ENCODE data around the gene GP9.

DNA sequence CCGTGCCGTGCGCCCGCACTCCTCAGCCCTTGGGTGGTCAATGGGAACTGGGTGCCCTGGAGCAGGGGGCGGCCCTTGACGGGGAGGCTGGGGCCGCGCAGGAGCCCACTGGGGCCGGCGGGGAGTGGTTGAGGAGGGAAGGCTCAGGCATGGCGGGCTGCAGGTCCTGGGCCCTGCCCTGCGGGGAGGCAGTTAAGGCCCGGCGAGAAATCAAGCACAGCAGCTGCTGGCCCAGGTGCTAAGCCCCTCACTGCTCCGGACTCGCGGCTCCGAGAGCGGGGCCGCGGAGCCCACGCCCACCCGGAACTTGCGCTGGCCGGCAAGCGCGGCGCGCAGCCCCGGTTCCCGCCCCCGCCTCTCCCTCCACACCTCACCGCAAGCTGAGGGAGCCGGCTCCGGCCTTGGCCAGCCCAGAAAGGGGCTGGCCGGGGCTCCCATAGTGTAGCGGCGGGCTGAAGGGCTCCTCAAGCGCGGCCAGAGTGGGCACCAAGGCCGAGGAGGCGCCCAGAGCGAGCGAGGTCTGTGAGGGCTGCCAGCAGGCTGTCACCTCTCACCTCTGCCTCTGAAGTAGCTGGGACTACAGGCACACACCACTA lies 7.8 kb downstream of the GP9 start:
- no peak for TF ChIP-seq SNRNP70 (optimal IDR thresholded peaks at IDR 0.05; ENCODE audit: low read depth, low read length)
- TF ChIP-seq, protein P1, sequence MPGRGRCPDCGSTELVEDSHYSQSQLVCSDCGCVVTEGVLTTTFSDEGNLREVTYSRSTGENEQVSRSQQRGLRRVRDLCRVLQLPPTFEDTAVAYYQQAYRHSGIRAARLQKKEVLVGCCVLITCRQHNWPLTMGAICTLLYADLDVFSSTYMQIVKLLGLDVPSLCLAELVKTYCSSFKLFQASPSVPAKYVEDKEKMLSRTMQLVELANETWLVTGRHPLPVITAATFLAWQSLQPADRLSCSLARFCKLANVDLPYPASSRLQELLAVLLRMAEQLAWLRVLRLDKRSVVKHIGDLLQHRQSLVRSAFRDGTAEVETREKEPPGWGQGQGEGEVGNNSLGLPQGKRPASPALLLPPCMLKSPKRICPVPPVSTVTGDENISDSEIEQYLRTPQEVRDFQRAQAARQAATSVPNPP (IDR thresholded peaks at IDR 0.05; ENCODE audit: borderline replicate concordance, insufficient read depth, insufficient read length): no peak
- TF ChIP-seq MTA2 (IDR thresholded peaks at IDR 0.05; ENCODE audit: low read depth): no peak
- TF ChIP-seq CC2D1A (IDR thresholded peaks at IDR 0.05): no peak
- TF ChIP-seq, protein P2, sequence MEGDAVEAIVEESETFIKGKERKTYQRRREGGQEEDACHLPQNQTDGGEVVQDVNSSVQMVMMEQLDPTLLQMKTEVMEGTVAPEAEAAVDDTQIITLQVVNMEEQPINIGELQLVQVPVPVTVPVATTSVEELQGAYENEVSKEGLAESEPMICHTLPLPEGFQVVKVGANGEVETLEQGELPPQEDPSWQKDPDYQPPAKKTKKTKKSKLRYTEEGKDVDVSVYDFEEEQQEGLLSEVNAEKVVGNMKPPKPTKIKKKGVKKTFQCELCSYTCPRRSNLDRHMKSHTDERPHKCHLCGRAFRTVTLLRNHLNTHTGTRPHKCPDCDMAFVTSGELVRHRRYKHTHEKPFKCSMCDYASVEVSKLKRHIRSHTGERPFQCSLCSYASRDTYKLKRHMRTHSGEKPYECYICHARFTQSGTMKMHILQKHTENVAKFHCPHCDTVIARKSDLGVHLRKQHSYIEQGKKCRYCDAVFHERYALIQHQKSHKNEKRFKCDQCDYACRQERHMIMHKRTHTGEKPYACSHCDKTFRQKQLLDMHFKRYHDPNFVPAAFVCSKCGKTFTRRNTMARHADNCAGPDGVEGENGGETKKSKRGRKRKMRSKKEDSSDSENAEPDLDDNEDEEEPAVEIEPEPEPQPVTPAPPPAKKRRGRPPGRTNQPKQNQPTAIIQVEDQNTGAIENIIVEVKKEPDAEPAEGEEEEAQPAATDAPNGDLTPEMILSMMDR (IDR thresholded peaks at IDR 0.05 in 2 of 3, conservative IDR thresholded peaks at IDR 0.05 in 1 of 3; ENCODE audit: insufficient read depth in 2 of 3, low read depth in 1 of 3, low read length in 3 of 3): no peak
- no peak for TF ChIP-seq FOXM1 (IDR thresholded peaks at IDR 0.05; ENCODE audit: low read depth)
- no peak for TF ChIP-seq FOXM1 (CRISPR knock-in tag; IDR thresholded peaks at IDR 0.05; ENCODE audit: low read depth)
- TF ChIP-seq, protein P3, sequence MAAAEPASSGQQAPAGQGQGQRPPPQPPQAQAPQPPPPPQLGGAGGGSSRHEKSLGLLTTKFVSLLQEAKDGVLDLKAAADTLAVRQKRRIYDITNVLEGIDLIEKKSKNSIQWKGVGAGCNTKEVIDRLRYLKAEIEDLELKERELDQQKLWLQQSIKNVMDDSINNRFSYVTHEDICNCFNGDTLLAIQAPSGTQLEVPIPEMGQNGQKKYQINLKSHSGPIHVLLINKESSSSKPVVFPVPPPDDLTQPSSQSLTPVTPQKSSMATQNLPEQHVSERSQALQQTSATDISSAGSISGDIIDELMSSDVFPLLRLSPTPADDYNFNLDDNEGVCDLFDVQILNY (CRISPR knock-in tag; IDR thresholded peaks at IDR 0.05): no peak
